GM23248 (cell line): ENCODE data around the gene GABRA4.

ENCODE experiments used
- EZH2 ChIP-seq: fragments of 200-600 bp; sonication (generic); IDR thresholded peaks from 2 replicates; pipeline ENCODE4 v1.6.1; 2018; ENCODE audit warnings: antibody characterized with exemption, mild to moderate bottlenecking; ENCODE audit not compliant: insufficient read depth, poor library complexity, severe bottlenecking
- EZH2phosphoT487 ChIP-seq: fragments of 200-600 bp; sonication (generic); IDR thresholded peaks from 2 replicates; pipeline ENCODE4 v1.6.1; 2018; ENCODE audit warnings: antibody characterized with exemption, moderate library complexity, mild to moderate bottlenecking, low read depth; ENCODE audit not compliant: insufficient read depth

DNA sequence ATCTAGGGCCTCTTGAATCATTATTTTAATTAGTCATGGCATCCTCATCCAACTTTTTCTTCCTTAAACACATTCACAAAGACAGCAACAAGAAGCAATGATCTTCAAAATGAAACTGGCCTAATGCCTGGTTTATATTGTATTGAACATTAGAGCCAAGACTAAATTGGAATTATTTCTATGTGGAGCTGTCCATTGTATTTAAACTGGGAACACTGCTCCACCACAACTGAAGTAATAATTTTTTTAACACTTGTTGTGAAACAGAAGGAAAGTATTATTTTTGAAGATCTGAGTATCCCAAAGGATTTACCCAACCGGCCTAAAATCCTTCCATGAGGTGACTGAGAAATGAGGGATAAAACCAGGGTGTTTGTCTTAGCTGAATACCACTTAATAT is 44.9 kb upstream of the GABRA4 start:
- TF ChIP-seq EZH2 (no peak), EZH2phosphoT487 (no peak)
